ENCODE measurements around the gene TOR1B. TPM values are rescaled to one million over a fixed set of nuclear protein-coding genes. Genes with fewer than 3 reads are reported as not detected.

TOR1B gene
- total RNA-seq, 1 donor from 2014 or later: 39.5 TPM

DNA sequence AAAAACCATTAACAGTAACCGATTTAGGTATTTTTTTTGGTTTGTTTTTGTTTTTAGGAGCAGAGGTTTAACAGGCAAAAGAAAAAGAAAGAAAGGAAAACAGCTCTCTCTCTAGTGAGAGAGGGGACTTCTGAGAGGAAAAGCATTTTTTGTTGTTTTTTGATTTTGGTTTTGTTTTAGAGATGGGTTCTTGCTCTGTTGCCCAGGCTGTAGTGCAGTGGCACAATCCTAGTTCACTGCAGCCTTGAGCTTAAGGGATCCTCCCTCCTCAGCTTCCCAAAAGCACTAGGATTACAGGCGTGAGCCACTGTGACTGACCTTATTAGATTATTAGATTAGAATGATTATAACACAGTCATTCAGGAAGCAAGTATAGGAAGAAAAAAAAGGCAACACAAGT is 42.4 kb downstream of the TOR1B start:
- DNase-seq: no peak

DNA sequence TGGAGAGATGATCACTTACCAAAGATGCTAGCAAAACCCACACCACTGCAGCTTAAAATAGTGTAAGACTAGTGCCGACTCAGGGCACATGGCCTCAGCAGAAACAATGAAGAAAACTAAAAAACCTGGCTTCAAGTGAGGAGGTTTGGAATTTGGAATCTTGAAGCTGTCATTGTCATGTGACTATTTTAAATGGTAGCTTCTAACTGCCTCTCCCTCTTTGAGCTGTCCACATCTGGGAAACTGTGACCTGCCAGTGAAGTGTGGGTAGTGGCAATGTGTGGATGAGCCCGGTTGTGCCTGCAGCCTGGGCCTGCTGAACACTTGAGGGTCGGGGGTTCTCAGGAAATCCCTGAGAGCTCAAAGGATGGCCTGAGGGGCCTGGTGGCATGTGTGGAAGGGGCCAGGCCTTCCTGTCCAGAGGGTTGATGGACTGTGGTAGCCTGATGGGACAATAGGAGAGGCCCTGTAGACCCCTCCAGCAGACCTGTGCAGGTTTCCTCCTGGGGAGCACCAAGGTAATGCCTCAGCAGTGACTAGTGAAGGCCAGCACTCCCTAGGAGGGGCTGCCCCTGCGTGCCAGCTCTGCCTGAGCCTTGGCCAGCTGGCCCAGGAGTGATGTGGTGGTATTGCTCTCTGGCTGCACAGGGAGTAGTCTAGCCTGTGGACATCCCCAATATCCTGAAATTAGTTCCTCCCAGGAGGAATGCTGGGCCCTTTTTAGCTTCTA is 45.9 kb downstream of the TOR1B start:
- no peak for DNase-seq

DNA sequence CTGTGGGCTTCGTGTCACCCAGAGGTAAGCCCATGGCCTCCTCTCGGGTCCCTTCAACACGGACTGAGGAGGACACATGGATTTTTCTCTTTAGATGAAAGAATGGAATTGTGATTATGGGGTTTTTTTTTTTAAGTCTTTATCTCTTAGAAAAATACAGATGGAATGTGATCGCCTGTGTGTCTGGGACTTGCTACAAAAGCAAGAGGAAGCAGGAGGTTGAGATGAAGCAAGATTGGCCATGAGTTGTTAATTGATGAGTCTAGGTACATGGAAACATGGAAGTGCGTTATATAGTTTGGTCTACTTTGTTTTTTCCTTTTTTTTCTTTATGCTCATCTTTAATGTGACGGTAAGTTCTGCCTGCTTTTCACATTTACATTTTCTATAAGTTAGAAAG is 46.9 kb downstream of the TOR1B start:
- DNase-seq: no peak

DNA sequence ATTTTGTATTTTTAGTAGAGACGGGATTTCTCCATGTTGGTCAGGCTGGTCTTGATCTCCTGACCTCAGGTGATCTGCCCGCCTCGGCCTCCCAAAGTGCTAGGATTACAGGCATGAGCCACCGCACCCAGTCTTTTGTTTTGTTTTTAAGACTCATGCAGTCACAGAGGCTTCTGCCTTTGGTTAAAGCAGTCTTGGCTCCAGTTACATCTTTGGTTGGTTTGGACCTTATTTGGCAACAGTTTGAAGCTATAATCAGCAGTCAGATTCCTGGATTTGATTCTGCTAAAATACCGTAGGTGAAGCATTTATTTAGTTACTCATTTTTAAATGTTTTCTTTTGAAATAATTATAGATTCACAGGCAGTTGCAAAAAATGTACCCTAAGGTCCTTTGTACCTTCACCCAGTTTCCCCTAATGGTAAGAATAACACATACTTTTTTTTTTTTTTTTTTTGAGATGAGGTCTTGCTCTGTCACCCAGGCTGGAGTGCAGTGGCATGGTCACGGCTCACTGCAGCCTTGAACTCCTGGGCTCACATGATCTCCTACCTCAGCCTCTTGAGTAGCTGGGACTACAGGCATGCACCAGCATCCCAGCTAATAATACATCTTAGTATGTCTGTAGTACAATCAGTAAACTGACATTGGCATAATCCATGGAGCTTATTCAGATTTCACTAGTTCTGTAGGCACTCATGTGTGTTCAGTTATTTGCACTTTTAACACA is 48.0 kb downstream of the TOR1B start:
- no peak for DNase-seq

DNA sequence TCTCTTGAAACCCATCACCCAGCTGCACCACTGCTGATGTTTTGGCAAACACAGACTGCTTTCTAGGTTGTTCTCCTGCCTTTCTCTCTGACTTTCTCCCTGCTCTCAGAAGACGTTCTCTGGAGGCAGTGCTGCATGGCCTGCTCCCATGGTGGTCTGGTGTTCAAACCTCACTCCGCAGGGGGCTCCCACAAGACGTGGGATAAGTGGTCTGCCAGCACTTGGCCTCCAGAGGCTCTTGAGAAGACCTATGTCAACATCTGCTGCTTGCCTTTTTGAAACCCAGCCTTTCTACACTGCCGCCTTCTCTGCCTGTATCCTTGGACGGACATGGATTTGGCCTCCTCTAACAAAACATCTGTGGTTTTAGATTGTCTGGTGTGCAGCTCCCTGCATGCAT is 48.8 kb downstream of the TOR1B start:
- no peak for DNase-seq

DNA sequence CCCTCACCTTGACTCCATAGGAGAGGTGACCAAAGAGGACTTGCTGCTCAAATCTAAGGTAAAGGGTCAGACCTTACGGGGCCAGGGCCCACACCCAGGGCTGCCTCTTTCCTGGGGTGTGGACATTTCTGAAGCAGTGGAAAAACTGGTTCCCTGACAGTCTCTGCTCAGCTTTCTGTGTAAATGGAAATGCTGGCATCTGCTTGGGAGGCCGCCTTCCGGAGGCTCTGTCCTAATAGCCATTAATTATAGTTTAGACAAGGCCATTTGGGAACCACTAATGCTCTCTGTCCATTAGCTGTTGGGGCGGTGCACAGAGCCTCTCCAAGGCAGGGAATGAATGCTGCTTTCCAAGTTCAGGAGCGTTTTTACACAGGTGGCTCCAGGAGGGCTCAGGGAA is 49.6 kb downstream of the TOR1B start:
- no peak for DNase-seq

DNA sequence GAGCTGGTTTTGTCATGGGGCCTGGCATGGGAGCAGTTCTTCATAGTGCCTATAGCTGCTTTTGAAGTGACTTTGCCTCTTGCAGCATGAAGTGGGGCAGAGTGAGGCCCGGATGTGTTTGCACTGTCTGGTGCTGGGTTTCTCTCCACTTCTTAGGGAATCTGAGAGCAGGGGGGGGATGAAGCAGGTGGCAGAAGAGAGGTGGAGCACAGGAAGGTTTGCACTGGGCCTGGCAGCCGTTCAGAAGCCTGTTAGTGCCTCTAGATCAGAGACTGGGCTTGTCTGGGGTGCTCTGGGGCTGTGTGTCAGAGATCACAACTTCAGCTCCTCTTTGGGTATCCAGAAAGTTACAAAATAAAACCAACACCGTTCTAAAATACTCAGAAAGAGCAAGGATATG is 50.6 kb downstream of the TOR1B start:
- no peak for DNase-seq

DNA sequence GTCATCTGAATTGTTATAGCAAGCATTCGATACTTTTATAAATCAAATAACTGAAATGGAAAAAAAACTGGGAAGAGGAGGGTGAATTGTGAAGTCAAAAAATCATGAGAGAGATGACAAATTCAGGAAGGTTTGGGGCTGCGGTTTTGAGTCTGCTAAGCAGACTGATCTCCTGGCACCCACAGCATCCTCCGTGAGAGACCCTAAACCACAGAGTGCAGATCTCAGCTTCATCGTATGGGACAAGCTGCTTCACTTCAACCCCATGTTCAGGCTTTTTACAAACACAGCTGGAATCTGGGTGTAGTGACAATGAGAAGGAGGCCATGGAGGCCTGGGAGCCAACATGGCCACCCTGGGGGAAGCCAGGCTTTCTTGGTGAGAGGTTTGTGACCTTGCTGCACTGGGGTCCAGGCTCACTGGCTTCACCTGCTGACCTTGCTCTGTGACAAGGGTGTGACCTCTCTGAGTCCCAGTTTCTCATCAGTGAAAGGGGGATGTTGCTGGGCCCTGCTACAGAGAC is 51.7 kb downstream of the TOR1B start:
- DNase-seq: no peak

DNA sequence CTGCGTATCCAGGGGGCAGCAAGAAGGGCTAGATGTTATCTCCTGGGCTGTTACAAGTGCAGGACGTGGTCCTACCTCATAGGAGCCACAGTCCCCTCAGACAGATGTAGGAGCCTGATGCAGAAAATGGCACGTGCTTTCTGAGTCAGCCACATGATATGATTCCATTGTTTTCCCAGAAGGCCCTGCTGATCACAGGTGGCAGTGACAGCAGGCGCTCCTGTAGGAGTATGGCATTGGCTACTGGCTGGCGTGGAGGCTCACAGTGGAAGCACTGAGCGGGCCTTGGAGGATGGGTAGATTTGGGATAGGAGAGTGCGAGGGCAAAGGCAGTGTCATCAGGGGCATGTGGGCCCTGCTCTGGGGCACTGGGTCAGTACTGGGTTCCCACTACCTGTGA is 54.2 kb downstream of the TOR1B start:
- DNase-seq: no peak

DNA sequence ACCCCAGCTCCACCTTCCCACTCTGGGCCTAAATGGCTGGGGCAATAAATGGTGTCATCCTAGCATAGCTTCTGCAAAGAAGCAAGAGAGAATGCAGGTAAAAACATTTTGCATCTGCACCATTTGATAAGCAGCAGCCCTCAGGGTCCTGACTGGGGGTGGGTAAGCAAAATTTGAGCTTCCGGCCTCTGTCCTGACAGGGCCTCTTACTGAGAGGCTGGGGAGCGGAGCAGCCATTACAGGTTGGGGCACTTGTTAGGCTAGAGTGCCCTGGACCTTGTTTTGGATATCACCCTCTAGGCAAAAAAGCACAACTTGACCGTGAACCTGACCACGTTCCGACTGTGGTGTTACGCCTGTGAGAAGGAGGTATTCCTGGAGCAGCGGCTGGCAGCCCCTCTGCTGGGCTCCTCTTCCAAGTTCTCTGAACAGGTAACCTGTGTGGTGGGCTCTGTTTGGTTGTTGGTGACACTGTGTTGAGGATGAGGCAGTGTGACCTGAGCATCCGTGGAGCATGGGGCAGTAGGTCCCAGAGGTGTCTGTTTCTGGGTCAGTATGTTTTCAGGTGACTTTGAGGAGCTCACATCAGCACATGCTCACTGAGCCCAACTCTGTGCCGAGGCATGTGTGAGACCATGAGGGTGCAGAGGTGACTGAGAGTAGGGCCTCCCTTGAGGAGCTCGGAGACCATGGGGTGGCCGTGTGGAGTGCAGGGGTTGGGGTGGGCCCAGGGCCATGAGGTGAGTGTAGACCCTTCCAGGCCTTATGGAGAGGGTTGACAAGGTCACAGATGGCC is 55.4 kb downstream of the TOR1B start:
- no peak for DNase-seq

Other genes with a start within 250 kb of the TOR1B start
- not detected for gene C9orf50, start 182.1 kb upstream of the TOR1B start, total RNA-seq
- gene NTMT1, start 177.0 kb upstream of the TOR1B start, total RNA-seq: 11.2 TPM
- gene ASB6, start 161.0 kb upstream of the TOR1B start, total RNA-seq: 10.1 TPM
- gene PRRX2, start 137.5 kb upstream of the TOR1B start, total RNA-seq: 0.16 TPM
- 3.3 TPM for gene PTGES, start 50.1 kb upstream of the TOR1B start, total RNA-seq
- gene TOR1A, start 21.0 kb downstream of the TOR1B start, total RNA-seq: 21.8 TPM
- gene C9orf78, start 32.1 kb downstream of the TOR1B start, total RNA-seq: 40.2 TPM
- gene USP20, start 32.3 kb downstream of the TOR1B start, total RNA-seq: 9.8 TPM
- gene FNBP1, start 240.0 kb downstream of the TOR1B start, total RNA-seq: 59.9 TPM